Common myeloid progenitor, CD34-positive (primary cell): ENCODE measurements around the gene MCF2L.
"Not testable (repeated sequence)": the region's sequence is repeated elsewhere in the genome, so short reads cannot be mapped to it uniquely, and the experiment has no call there.

ENCODE experiments used
- CTCF ChIA-PET: fragments of 350-600 bp; sonication (Branson Sonifier 250); formaldehyde crosslinking; loops from one replicate; lab custom pipeline; 2021; ENCODE audit warnings: antibody characterized with exemption; lab: Charles Lee
- POLR2A ChIA-PET: fragments of 350-600 bp; sonication (Branson Sonifier 250); formaldehyde crosslinking; loops from one replicate; lab custom pipeline; 2021; ENCODE audit warnings: antibody characterized with exemption; lab: Charles Lee
- DNase-seq, 3 donors: peaks; one replicate each; pipeline versions ENCODE4 v3.0.0 to v3.0.0-alpha.2; 2013
- H3K27ac ChIP-seq, 2 experiments: 1 replicate in 1 of 2; 2 replicates in 1 of 2; pipeline ENCODE4 v1.7.0; 2013; ENCODE audit warnings: inconsistent platforms in 2 of 2, low read length in 2 of 2, mild to moderate bottlenecking in 2 of 2, low read depth in 1 of 2, moderate library complexity in 1 of 2; ENCODE audit not compliant: severe bottlenecking in 2 of 2, insufficient read depth in 1 of 2, poor library complexity in 1 of 2
- H3K27me3 ChIP-seq, 5 experiments: replicated peaks in 2 of 5; 1 replicate in 3 of 5; 2 replicates in 2 of 5; pipeline versions ENCODE4 v1.6.1 to v1.7.0; 2013; ENCODE audit warnings: low read length in 4 of 5, mild to moderate bottlenecking in 2 of 5, moderate library complexity in 2 of 5, inconsistent platforms in 1 of 5; ENCODE audit not compliant: insufficient read depth in 5 of 5, control insufficient read depth in 4 of 5
- H3K36me3 ChIP-seq, 4 experiments: 1 replicate in 2 of 4; 2 replicates in 2 of 4; pipeline versions ENCODE4 v1.6.1 to v1.7.0; 2013; ENCODE audit warnings: low read length in 3 of 4, control low read depth in 1 of 4, mild to moderate bottlenecking in 1 of 4; ENCODE audit not compliant: control insufficient read depth in 4 of 4, insufficient read depth in 4 of 4
- H3K4me1 ChIP-seq, 4 experiments: 1 replicate in 3 of 4; 2 replicates in 1 of 4; pipeline versions ENCODE4 v1.6.1 to v1.7.1; 2013; ENCODE audit warnings: low read length in 3 of 4, mild to moderate bottlenecking in 3 of 4, control low read depth in 1 of 4, inconsistent platforms in 1 of 4, moderate library complexity in 1 of 4; ENCODE audit not compliant: control insufficient read depth in 4 of 4, insufficient read depth in 4 of 4; ENCODE audit errors: control extremely low read depth in 1 of 4
- H3K4me3 ChIP-seq, 7 experiments: 1 replicate in 4 of 7; 2 replicates in 3 of 7; pipeline versions ENCODE4 v1.5.1 to v1.7.0; 2013; ENCODE audit warnings: mild to moderate bottlenecking in 7 of 7, low read length in 6 of 7, moderate library complexity in 6 of 7, inconsistent platforms in 2 of 7, low read depth in 2 of 7, control low read depth in 1 of 7; ENCODE audit not compliant: insufficient read depth in 4 of 7, control insufficient read depth in 1 of 7; ENCODE audit errors: extremely low read depth in 1 of 7
- H3K9me3 ChIP-seq, 5 experiments: 1 replicate in 4 of 5; 2 replicates in 1 of 5; pipeline versions ENCODE4 v1.6.1 to v1.7.1; 2013; ENCODE audit warnings: low read length in 4 of 5, mild to moderate bottlenecking in 2 of 5, inconsistent platforms in 1 of 5, low read depth in 1 of 5, moderate library complexity in 1 of 5; ENCODE audit not compliant: control insufficient read depth in 4 of 5, insufficient read depth in 2 of 5; ENCODE audit errors: control extremely low read depth in 1 of 5
- WGBS: methylation state at CpG from one replicate; pipeline ENCODE4 v1.1.5; 2013; ENCODE audit not compliant: insufficient coverage; 5-methylcytosine and 5-hydroxymethylcytosine counted together

The MCF2L gene

DNA sequence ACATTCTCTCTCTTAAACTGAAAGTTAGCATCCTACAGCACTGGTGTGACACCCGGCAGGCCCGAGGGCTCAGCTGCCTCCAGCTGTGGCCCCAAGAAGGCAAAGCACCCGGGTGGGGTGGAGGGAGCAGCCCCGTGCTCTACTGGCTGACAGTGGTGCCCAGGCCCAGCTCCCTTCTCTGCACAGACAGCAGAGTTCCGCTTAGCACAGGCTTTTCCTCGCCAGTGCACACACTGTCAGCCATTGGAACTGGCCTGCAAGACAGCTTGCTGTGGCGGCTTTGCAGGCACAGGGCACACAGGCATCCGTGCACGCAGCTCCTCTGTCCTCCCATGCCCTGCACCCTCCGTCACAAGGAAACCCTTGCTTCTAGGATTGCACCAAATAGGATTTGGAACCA is 133.3 kb downstream of the MCF2L start:
- H3K4me1 ChIP-seq, POLR2A ChIA-PET, DNase-seq, H3K4me3 ChIP-seq, H3K27ac ChIP-seq, H3K9me3 ChIP-seq, H3K36me3 ChIP-seq, CTCF ChIA-PET: not testable (repeated sequence)
- 78% methylated on average over 8 of the region's 10 CpGs for WGBS
- H3K27me3 ChIP-seq = peaks cover 0 to 24% (median 5%) of the 10 kb centered on the region in 5 experiments

DNA sequence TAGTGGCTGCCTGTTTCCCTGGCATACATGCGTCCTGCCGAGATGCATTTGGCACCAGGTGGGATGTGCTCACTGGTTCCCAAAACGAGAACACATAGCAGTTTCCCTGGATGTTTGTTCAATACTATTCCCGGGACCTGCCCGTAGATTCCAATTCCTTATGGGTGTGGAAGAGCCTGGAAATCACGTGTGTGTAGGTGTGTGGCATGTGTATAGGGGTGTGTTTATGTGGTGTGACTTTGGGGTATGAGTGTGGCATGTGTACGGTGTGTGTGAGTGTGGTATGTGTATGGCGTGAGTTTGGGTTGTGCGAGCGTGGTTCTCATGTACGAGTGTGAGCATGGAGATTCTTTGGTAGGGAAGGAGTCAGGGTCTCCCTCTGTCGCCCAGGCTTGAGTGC is 133.7 kb downstream of the MCF2L start:
- peaks cover 0 to 24% (median 5%) of the 10 kb centered on the region in 5 experiments for H3K27me3 ChIP-seq
- no peak overlapping the region for H3K27ac ChIP-seq
- no peaks in the 10 kb centered on the region for H3K4me1 ChIP-seq
- 88% methylated on average over 11 of the region's 12 CpGs for WGBS
- no peaks in the 10 kb centered on the region for H3K9me3 ChIP-seq
- ChIA-PET CTCF (no interaction called here), POLR2A (no interaction called here)
- no peak overlapping the region for H3K4me3 ChIP-seq
- no peak for DNase-seq
- no peaks in the 10 kb centered on the region for H3K36me3 ChIP-seq

DNA sequence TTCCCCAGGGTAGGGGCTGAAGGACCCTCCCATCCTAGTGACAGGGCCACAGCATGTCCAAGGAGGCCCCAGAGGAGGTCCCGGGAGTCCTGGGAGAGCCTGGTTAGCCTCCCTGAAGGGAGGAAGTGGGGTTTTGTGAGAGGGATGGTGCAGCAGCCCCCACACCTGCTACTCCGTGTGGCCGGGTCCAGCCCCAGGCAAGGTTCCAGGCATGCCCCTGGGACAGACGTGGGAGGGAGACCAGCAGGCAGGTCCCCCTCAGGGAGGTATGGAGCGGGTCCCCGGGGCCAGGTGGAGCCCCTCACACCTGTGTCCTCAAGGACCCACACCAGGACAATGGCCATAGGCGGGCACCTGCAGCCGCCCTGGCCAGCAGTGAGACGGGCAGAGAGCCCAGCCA is 134.6 kb downstream of the MCF2L start:
- no peak overlapping the region for H3K4me3 ChIP-seq
- peaks cover 0 to 24% (median 5%) of the 10 kb centered on the region in 5 experiments for H3K27me3 ChIP-seq
- WGBS = 82% methylated on average over 8 of the region's 9 CpGs
- POLR2A ChIA-PET = no interaction called here
- H3K9me3 ChIP-seq = peaks cover 0 to 3% (median 0%) of the 10 kb centered on the region in 5 experiments
- DNase-seq = no peak
- CTCF ChIA-PET = interaction anchor here (1.0 kb wide), 1 partner anchor 10 kb away, joined by 5 read pairs; no protein-coding TSS in a partner anchor
- no peaks in the 10 kb centered on the region for H3K4me1 ChIP-seq
- H3K36me3 ChIP-seq = no peaks in the 10 kb centered on the region
- H3K27ac ChIP-seq = no peak overlapping the region

DNA sequence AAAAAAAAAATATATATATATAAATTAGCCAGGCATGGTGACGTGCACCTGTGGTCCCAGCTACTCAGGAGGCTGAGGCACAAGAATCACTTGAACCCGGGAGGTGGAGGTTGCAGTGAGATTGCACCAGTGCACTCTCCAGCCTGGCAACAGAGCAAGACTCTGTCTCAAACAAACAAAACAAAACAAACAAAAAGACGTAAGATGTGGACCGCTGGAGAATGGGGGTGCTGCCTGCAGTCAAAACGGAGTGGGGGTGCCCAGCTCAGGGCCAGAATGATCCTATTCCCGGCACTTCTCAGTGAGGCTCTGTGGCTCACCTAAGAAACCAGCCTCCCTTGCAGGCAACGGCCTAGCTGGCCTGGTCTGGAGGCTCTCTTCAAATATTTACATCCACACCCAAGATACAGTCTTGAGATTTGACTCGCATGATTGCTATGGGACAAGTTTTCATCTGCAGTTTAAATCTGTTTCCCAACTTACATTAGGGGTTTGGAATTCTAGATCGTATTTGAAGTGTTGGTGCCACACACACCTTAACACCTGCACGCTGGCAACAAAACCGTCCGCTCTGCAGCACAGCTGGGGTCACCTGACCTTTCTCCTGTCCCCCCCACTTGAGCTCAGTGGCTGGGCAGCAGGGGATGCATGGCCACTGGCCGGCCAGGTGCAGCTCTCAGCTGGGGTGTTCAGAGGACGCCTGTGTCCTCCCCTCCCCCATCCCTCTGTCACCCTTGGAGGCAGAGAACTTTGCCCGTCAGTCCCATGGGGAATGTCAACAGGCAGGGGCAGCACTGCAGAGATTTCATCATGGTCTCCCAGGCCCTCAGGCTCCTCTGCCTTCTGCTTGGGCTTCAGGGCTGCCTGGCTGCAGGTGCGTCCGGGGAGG is 136.3 kb downstream of the MCF2L start, which contains the start of gene F7:
Gene F7 (plus strand): TSS at position 760 of the 889 bp plus-strand sequence. CDS start 51 bp downstream, at position 811.
- Histone ChIP-seq H3K36me3 (no peaks in the 10 kb centered on the region), H3K9me3 (peaks cover 0 to 11% (median 6%) of the 10 kb centered on the region in 5 experiments), H3K4me3 (no peak within 1 kb of the TSS), H3K27me3 (peaks cover 0 to 38% (median 8%) of the 10 kb centered on the region in 5 experiments), H3K27ac (no peak within 1 kb of the TSS), H3K4me1 (peaks cover 0 to 6% (median 3%) of the 10 kb centered on the region in 4 experiments)
- POLR2A ChIA-PET = no interaction called here
- CTCF ChIA-PET = no interaction called here
- no peak for DNase-seq
- WGBS = 82% methylated on average over 13 of the region's 17 CpGs

DNA sequence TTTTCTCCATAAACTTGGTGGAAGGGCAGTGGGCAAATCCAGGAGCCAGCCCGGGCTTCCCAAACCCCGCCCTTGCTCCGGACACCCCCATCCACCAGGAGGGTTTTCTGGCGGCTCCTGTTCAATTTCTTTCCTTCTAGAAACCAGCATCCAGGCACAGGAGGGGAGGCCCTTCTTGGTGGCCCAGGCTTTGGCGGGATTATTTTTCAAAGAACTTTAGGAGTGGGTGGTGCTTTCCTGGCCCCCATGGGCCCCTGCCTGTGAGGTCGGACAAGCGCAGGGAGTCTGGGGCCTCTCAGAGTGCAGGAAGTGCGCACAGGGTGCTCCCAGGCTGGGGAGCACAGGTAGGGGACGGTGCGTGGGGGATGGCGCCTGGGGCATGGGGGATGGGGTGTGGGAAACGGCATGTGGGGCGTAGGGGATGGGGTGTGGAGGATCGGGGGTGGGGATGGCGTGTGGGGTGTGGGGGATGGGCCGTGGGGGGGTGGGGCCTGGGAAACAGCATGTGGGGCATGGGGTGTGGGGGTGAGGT is 137.0 kb downstream of the MCF2L start:
- Histone ChIP-seq H3K4me1 (peaks cover 0 to 13% (median 11%) of the 10 kb centered on the region in 4 experiments), H3K36me3 (no peaks in the 10 kb centered on the region), H3K9me3 (peaks cover 0 to 11% (median 6%) of the 10 kb centered on the region in 5 experiments), H3K27ac (no peak overlapping the region), H3K27me3 (peaks cover 0 to 45% (median 13%) of the 10 kb centered on the region in 5 experiments), H3K4me3 (no peak overlapping the region)
- WGBS = 49% methylated on average over 6 of the region's 16 CpGs
- POLR2A ChIA-PET = no interaction called here
- CTCF ChIA-PET = no interaction called here
- DNase-seq = no peak

DNA sequence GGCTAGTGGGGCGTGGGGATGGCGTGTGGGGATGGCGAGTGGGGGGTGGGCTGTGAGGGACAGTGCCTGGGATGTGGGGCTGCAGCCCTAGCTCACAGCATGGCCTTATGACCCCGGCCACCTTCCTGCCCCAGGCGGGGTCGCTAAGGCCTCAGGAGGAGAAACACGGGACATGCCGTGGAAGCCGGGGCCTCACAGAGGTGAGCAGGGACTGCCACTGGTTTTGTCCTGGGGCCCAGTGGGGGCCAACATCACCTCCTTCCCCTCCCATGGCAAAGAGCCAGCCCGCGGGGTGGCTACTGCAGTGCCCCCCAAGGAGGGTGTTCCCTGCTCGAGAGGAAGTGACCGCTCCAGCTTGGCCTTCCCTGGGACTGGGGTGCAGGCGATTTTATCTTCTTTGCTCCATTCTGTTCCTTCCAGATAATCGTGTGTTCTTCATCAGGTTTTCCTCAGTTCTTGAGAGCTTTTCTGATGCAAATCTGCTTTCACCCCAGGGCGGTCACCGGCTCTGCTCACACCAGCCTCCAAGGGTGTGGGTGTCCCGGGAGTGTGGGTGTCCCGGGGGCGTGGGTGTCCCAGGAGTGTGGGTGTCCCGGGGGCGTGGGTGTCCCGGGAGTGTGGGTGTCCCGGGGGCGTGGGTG is 137.8 kb downstream of the MCF2L start:
- Histone ChIP-seq H3K27ac (no peak overlapping the region), H3K36me3 (no peaks in the 10 kb centered on the region), H3K4me1 (peaks cover 0 to 13% (median 12%) of the 10 kb centered on the region in 4 experiments), H3K27me3 (peaks cover 0 to 50% (median 14%) of the 10 kb centered on the region in 5 experiments), H3K4me3 (no peak overlapping the region), H3K9me3 (peaks cover 0 to 11% (median 6%) of the 10 kb centered on the region in 5 experiments)
- WGBS = 69% methylated on average over 12 of the region's 25 CpGs
- ChIA-PET CTCF (no interaction called here), POLR2A (no interaction called here)
- DNase-seq = no peak
